B cell (primary cell): ENCODE data around the gene AVP. TPM values are rescaled to one million over a fixed set of nuclear protein-coding genes. Genes with fewer than 3 reads are reported as not detected.

Experiments
- ATAC-seq: fragments of 200-7000 bp; cut with Tn5 transposase; one replicate; pipeline ENCODE4 v1.10.0; 2021; ENCODE audit warnings: low read depth, mild to moderate bottlenecking, moderate number of reproducible peaks, moderate library complexity
- CTCF ChIA-PET: fragments of 350-600 bp; sonication (Branson Sonifier 250); formaldehyde crosslinking; loops from one replicate; lab custom pipeline; 2021; ENCODE audit warnings: antibody characterized with exemption, inconsistent platforms; lab: Charles Lee
- POLR2A ChIA-PET: fragments of 350-600 bp; sonication (Branson Sonifier 250); formaldehyde crosslinking; loops from one replicate; lab custom pipeline; 2021; ENCODE audit warnings: antibody characterized with exemption; lab: Charles Lee
- DNase-seq: peaks from one replicate; pipeline ENCODE4 v3.0.0; 2013
- H2AFZ ChIP-seq: 2 replicates; pipeline ENCODE4 v1.6.1; 2012; ENCODE audit warnings: mild to moderate bottlenecking, low read depth, low read length; ENCODE audit not compliant: insufficient read depth, poor library complexity, severe bottlenecking
- H3K27ac ChIP-seq, 2 donors: 1 replicate in 1 of 2; 2 replicates in 1 of 2; pipeline ENCODE4 v1.5.1; 2012 to 2013; ENCODE audit warnings: low read length in 2 of 2, mild to moderate bottlenecking in 2 of 2, moderate library complexity in 1 of 2
- H3K27me3 ChIP-seq, 4 experiments: fragments of 200-600 bp in 1 of 4; sonication (generic) in 1 of 4; replicated peaks in 1 of 4; 1 replicate in 2 of 4; 2 replicates in 2 of 4; pipeline versions ENCODE4 v1.6.1 to v1.7.0; 2013 to 2016; ENCODE audit warnings: low read length in 3 of 4, mild to moderate bottlenecking in 2 of 4, mixed read lengths in 1 of 4, moderate library complexity in 1 of 4; ENCODE audit not compliant: insufficient read depth in 4 of 4, control insufficient read depth in 3 of 4; ENCODE audit errors: control extremely low read depth in 1 of 4
- H3K36me3 ChIP-seq, 2 experiments: replicated peaks in 1 of 2; 1 replicate in 1 of 2; 2 replicates in 1 of 2; pipeline versions ENCODE4 v1.6.1 to v1.7.1; 2013; ENCODE audit warnings: low read length in 1 of 2; ENCODE audit not compliant: insufficient read depth in 2 of 2, control insufficient read depth in 1 of 2; ENCODE audit errors: control extremely low read depth in 1 of 2, extremely low read depth in 1 of 2
- H3K4me1 ChIP-seq, 2 donors: fragments of 200-600 bp in 1 of 2; sonication (generic) in 1 of 2; 1 replicate in 1 of 2; 2 replicates in 1 of 2; pipeline versions ENCODE4 v1.5.1 to v1.6.1; 2013 to 2017; ENCODE audit warnings: low read length in 2 of 2; ENCODE audit not compliant: control insufficient read depth in 2 of 2, insufficient read depth in 2 of 2
- H3K4me2 ChIP-seq: replicated peaks from 2 replicates; pipeline ENCODE3; 2012; ENCODE audit warnings: mild to moderate bottlenecking, low read depth, low read length; ENCODE audit not compliant: poor library complexity, severe bottlenecking
- H3K4me3 ChIP-seq, 5 experiments: fragments of 200-600 bp in 1 of 5; sonication (generic) in 1 of 5; 1 replicate in 3 of 5; 2 replicates in 2 of 5; pipeline versions ENCODE4 v1.5.1 to v1.7.0; 2011 to 2016; ENCODE audit warnings: low read length in 4 of 5, mild to moderate bottlenecking in 4 of 5, low read depth in 2 of 5, control low read depth in 1 of 5, moderate library complexity in 1 of 5; ENCODE audit not compliant: insufficient read depth in 1 of 5; ENCODE audit errors: control extremely low read depth in 1 of 5, extremely low read depth in 1 of 5
- H3K79me2 ChIP-seq: fragments of 200-600 bp; sonication (generic); one replicate; pipeline ENCODE4 v1.6.0; 2016; ENCODE audit warnings: low read length; ENCODE audit not compliant: control insufficient read depth, insufficient read depth
- H3K9ac ChIP-seq: fragments of 200-600 bp; sonication (generic); 2 replicates; pipeline ENCODE4 v1.6.1; 2017; ENCODE audit warnings: mild to moderate bottlenecking, low read length, moderate library complexity
- H3K9me3 ChIP-seq, 3 donors: one replicate each; pipeline versions ENCODE4 v1.6.1 to v1.7.1; 2013; ENCODE audit warnings: low read length in 2 of 3; ENCODE audit not compliant: control insufficient read depth in 2 of 3, insufficient read depth in 1 of 3; ENCODE audit errors: control extremely low read depth in 1 of 3
- H4K20me1 ChIP-seq: 2 replicates; pipeline ENCODE4 v1.6.0; 2012; ENCODE audit warnings: mild to moderate bottlenecking, low read length; ENCODE audit not compliant: insufficient read depth, control insufficient read depth, poor library complexity, severe bottlenecking
- H3K27ac Mint-ChIP-seq: one replicate; pipeline ENCODE4 v1.8.0; 2021; ENCODE audit warnings: mixed read lengths
- H3K27me3 Mint-ChIP-seq: one replicate; pipeline ENCODE4 v1.8.0; 2021; ENCODE audit warnings: mixed read lengths
- H3K4me1 Mint-ChIP-seq: one replicate; pipeline ENCODE4 v1.8.0; 2021; ENCODE audit warnings: mixed read lengths
- H3K4me3 Mint-ChIP-seq: one replicate; pipeline ENCODE4 v1.8.0; 2021; ENCODE audit warnings: mixed read lengths
- H3K9me3 Mint-ChIP-seq: one replicate; pipeline ENCODE4 v1.8.0; 2022; ENCODE audit warnings: mixed read lengths; ENCODE audit not compliant: insufficient read depth
- EZH2 ChIP-seq: IDR thresholded peaks from 2 replicates; pipeline ENCODE4 v1.6.1; 2012; ENCODE audit warnings: borderline replicate concordance, low read depth, mild to moderate bottlenecking, moderate library complexity, low read length; ENCODE audit not compliant: insufficient read depth, poor library complexity, severe bottlenecking
- WGBS: methylation state at CpG from one replicate; pipeline ENCODE4 v1.1.5; 2013; ENCODE audit warnings: missing lambda C conversion rate; ENCODE audit not compliant: insufficient coverage; 5-methylcytosine and 5-hydroxymethylcytosine counted together
- intact Hi-C: fragments of 100-400 bp; cut with micrococcal nuclease; formaldehyde crosslinking; loops from one replicate; pipeline ENCODE4 v1.10.0; 2022
- polyA plus RNA-seq: library from polyadenylated mRNA; depleted of rRNA; stranded (reverse); fragments of >200 nt; gene quantifications from 2 replicates; pipeline ENCODE4 v1.2.3, GENCODE V29; 2012
- total RNA-seq, 2 donors: library from RNA; stranded (reverse); fragments of 120-200 nt in 1 of 2; gene quantifications; 1 replicate in 1 of 2; 2 replicates in 1 of 2; pipeline versions ENCODE4 v1.2.3 to v1.2.4, GENCODE V29; 2013 to 2022
- TF ChIP-seq, protein P1 (sequence below): fragments of 200-600 bp; IDR thresholded peaks from one replicate; pipeline ENCODE4 v1.8.0; 2022; ENCODE audit warnings: antibody characterized with exemption, mild to moderate bottlenecking

Gene AVP
- total and polyA plus RNA-seq, 2 donors (not counting 1 experiment from before 2014, with no cell fraction given) = 4.5 TPM; not detected in 1

DNA sequence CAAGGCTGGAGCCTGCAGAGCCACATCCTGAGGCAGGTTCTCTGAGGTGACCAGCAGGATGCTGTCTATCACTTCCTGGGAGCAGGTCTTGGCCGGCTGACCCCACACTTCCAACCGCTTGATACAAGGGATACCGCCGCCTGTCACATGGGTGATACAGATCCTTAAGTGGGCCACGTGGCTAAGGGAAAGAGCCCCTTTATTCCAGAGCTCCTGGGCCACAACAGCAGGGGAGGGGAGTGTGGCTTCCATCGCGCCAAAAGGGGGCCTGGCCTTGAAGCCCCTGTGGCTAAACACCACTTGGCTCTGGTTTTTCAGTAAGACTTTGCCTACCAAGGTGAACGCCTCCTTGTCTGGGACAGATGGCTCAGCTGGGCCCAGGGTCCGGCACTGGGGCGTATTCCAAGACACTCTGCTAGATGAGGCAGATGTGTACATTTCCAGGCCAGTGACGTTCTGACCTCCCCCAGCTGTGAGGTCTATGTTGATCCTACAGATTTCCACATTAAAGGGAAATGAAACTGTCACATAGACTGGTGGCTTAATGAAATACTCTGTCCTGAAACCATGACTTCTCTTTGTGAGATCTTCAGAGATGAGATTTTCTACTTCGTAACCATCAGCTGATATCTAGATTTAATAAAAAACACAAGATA is 37.6 kb upstream of the AVP start:
- no peaks in the 10 kb centered on the region for H4K20me1 ChIP-seq

More for the DNA sequence above, 37.6 kb upstream of the AVP start:
- Histone ChIP-seq H3K27me3 (no peaks in the 10 kb centered on the region), H3K4me1 (no peaks in the 10 kb centered on the region), H3K79me2 (peaks cover 2% of the 10 kb centered on the region), H3K4me3 (no peak overlapping the region), H3K9me3 (peaks cover 4 to 40% (median 9%) of the 10 kb centered on the region in 3 donors), H3K4me2 (no peak overlapping the region), H3K9ac (no peak overlapping the region), H2AFZ (no peak overlapping the region), H3K27ac (no peak overlapping the region), H3K36me3 (peaks cover 6 to 32% of the 10 kb centered on the region in 2 experiments)
- DNase-seq = no peak
- Mint-ChIP-seq H3K4me3 (no peak overlapping the region), H3K9me3 (peaks cover 3% of the 10 kb centered on the region), H3K4me1 (peaks cover 8% of the 10 kb centered on the region), H3K27ac (peak overlapping the region; percentile 26), H3K27me3 (no peaks in the 10 kb centered on the region)
- no peak for ATAC-seq
- intact Hi-C loops = no loop called here
- ChIA-PET POLR2A (interaction anchor here (0.6 kb wide), 1 partner anchor 123 kb away, joined by 6 read pairs; no protein-coding TSS in a partner anchor), CTCF (interaction anchor here (0.6 kb wide), 1 partner anchor 737 kb away, joined by 3 read pairs; no protein-coding TSS in a partner anchor)
- 96% methylated on average over 9 of the region's 12 CpGs for WGBS
- no peak for TF ChIP-seq EZH2
- TF ChIP-seq, protein P1, sequence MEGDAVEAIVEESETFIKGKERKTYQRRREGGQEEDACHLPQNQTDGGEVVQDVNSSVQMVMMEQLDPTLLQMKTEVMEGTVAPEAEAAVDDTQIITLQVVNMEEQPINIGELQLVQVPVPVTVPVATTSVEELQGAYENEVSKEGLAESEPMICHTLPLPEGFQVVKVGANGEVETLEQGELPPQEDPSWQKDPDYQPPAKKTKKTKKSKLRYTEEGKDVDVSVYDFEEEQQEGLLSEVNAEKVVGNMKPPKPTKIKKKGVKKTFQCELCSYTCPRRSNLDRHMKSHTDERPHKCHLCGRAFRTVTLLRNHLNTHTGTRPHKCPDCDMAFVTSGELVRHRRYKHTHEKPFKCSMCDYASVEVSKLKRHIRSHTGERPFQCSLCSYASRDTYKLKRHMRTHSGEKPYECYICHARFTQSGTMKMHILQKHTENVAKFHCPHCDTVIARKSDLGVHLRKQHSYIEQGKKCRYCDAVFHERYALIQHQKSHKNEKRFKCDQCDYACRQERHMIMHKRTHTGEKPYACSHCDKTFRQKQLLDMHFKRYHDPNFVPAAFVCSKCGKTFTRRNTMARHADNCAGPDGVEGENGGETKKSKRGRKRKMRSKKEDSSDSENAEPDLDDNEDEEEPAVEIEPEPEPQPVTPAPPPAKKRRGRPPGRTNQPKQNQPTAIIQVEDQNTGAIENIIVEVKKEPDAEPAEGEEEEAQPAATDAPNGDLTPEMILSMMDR = no peak
